ENCODE data around the gene NKX2-2.

DNA sequence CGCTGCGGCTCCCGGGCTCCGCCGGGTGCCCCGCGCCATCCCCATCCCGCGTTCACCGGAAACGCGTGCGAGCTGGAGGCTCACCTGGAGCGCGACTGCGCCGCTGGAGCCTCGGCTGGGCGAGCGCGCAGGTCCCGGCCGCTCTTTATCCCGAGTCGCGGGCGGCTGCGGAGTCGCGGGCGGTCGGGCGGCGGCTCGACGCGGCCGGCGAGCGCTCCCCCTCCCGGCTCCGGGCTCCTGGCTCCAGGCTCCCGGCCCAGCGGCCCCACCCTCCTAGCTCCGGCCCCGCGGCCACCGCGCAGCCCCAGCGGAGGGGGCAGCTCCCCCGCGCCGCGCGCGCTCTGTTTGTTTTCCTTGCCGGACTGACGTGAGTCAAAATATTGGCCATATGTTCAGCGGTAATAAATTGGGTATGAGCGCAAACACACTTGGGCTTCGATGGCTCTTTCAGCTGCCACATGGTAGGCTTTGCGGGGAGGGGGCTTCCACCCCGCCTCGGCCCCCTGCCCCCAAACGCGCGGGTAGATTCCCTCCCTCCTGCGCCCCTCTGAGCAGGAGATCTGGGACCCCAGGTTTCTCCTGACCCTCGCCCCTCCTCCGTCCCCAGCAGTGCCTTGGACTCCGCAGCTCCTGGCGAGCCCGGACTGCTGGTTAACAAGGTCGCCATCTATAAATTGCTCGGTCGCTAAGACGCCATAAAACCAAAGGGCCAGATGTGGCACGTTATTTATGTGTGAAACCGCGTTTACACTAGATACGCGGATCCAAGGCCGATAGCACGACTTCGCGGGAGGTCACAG is 8.8 kb upstream of the NKX2-2 start:
- TF ChIP-seq, protein P1, sequence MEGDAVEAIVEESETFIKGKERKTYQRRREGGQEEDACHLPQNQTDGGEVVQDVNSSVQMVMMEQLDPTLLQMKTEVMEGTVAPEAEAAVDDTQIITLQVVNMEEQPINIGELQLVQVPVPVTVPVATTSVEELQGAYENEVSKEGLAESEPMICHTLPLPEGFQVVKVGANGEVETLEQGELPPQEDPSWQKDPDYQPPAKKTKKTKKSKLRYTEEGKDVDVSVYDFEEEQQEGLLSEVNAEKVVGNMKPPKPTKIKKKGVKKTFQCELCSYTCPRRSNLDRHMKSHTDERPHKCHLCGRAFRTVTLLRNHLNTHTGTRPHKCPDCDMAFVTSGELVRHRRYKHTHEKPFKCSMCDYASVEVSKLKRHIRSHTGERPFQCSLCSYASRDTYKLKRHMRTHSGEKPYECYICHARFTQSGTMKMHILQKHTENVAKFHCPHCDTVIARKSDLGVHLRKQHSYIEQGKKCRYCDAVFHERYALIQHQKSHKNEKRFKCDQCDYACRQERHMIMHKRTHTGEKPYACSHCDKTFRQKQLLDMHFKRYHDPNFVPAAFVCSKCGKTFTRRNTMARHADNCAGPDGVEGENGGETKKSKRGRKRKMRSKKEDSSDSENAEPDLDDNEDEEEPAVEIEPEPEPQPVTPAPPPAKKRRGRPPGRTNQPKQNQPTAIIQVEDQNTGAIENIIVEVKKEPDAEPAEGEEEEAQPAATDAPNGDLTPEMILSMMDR (IDR thresholded peaks at IDR 0.05): no peak
- no peak for TF ChIP-seq POLR2A (IDR thresholded peaks at IDR 0.05)
